ENCODE data around the gene VAV2.
A peak's percentile ranks its signal among the peaks of the same experiment; 100 is the strongest.

VAV2 gene

GRCh38 chr9:133978226-133978898 lies 13.8 kb downstream of the VAV2 start:
- DNase-seq = no peak
- H3K27ac Mint-ChIP-seq = no peak overlapping the region
- H3K4me1 Mint-ChIP-seq (ENCODE audit: low read depth in 2 of 2) = no peaks in the 10 kb centered on the region
- peaks cover 9% of the 10 kb centered on the region for H3K36me3 Mint-ChIP-seq (ENCODE audit: insufficient read depth)
- no peak for ATAC-seq (replicated peaks)
- no peaks in the 10 kb centered on the region for H3K9me3 Mint-ChIP-seq
- no peak overlapping the region for H3K4me3 Mint-ChIP-seq
- H3K27me3 Mint-ChIP-seq = no peaks in the 10 kb centered on the region

DNA sequence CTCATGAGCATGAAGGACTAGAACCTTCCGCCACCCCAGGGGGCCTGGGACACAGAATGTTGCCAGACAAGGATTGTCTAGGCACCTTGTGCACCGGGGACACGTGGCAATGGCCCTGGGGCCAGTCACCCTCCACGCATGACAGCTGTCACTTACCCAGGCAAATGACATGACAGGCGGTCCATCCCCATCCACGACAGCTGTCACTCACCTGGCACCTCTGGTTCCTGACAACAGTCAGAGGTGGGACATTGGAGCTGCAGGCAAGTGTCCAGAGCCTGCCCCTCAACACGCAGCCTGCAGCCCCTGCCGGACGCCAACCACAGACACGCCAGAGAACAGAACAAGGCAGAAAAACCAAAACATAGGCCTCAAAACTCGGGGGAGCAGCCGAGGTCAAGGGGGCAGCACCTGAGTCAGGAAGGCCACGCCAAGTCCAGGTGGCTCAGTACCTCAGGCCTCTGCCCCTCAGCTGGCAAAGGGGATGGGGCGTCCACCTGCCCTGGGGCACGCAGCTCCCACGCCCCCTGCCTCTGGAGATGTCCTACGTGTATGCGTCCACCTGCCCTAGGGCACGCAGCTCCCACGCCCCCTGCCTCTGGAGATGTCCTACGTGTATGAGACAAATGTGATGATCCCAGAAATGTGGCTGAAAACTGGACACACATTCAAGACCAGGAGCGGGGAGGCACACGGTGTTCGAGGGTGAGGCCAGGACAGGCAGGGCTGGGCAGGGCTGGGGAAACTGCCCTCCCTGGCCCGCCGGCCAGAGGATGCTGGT lies 14.5 kb downstream of the VAV2 start:
- H3K36me3 Mint-ChIP-seq (ENCODE audit: insufficient read depth) = peaks cover 9% of the 10 kb centered on the region
- H3K27me3 Mint-ChIP-seq = no peaks in the 10 kb centered on the region
- H3K9me3 Mint-ChIP-seq = no peaks in the 10 kb centered on the region
- no peak for ATAC-seq (replicated peaks)
- H3K4me1 Mint-ChIP-seq (ENCODE audit: low read depth in 2 of 2) = no peaks in the 10 kb centered on the region
- no peak for DNase-seq
- no peak overlapping the region for H3K4me3 Mint-ChIP-seq
- no peak overlapping the region for H3K27ac Mint-ChIP-seq

DNA sequence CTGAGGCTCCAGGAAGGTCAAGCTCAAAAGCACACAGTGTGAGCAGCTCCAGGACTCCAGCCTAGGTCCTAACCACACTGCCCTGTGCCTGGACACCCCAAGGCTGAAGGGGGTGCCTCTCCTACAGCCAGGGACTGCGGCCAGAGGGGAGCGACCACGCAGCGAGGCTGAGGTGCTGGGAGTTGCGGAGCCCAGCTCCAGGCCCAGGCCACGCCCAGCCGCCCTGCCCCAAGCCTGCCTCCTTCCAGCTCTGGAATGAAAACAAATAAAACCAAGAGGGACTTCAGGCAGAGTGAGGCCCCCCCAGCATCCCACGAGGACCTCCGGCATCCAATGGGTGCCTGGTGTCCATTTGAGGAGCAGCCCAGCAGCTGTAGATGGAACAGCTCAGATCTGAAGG lies 15.2 kb downstream of the VAV2 start:
- Mint-ChIP-seq H3K27me3 (no peaks in the 10 kb centered on the region), H3K4me1 (ENCODE audit: low read depth in 2 of 2) (no peaks in the 10 kb centered on the region), H3K27ac (no peak overlapping the region), H3K9me3 (no peaks in the 10 kb centered on the region), H3K36me3 (ENCODE audit: insufficient read depth) (peaks cover 9% of the 10 kb centered on the region), H3K4me3 (no peak overlapping the region)
- ATAC-seq (replicated peaks) (no peak), DNase-seq (no peak)

DNA sequence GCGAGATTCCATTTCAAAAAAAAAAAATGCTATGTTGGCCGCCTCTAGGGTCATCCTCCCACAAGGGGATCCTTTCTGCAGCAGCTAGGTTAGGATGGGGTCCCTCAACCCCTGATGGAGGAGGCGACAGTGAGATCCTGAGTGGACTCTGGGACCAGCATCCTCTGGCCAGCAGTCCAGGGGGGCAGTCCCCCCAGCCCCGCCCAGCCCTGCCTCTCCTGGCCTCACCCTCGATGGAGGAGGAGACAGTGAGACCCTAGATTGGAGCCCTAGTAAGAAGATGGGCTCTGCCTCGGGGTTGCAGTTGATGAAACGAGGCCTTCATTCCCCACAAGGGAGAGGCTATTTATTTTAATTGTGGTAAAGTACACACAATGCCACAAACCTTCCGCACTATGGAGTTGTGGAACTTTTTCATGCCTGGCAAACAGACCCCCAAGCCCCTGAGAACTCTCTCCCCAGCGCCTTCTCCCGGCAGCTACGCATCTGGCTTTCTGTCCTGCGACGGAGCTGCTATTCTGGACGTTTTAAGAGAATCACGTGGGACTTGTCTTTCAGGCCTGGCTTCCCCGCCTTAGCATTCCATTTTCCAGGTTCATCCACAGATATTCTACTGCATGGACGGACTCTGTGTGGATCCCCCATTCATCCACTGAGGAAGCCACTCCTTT lies 15.8 kb downstream of the VAV2 start:
- Mint-ChIP-seq H3K9me3 (no peaks in the 10 kb centered on the region), H3K4me1 (ENCODE audit: low read depth in 2 of 2) (no peaks in the 10 kb centered on the region)

GRCh38 chr9:133975511-133975910 lies 16.6 kb downstream of the VAV2 start:
- H3K9me3 Mint-ChIP-seq = no peaks in the 10 kb centered on the region
- peaks cover 0 to 2% of the 10 kb centered on the region in 2 donors for H3K4me1 Mint-ChIP-seq (ENCODE audit: low read depth in 2 of 2)
- ATAC-seq (replicated peaks) = no peak
- no peaks in the 10 kb centered on the region for H3K27me3 Mint-ChIP-seq
- no peak overlapping the region for H3K27ac Mint-ChIP-seq
- no peak for DNase-seq
- peaks cover 9% of the 10 kb centered on the region for H3K36me3 Mint-ChIP-seq (ENCODE audit: insufficient read depth)
- no peak overlapping the region for H3K4me3 Mint-ChIP-seq

More for the DNA sequence above, 15.8 kb downstream of the VAV2 start:
- ATAC-seq (replicated peaks) = no peak
- Mint-ChIP-seq H3K36me3 (ENCODE audit: insufficient read depth) (peaks cover 9% of the 10 kb centered on the region), H3K27ac (no peak overlapping the region), H3K27me3 (no peaks in the 10 kb centered on the region), H3K4me3 (no peak overlapping the region)
- no peak for DNase-seq

- ATAC-seq (replicated peaks) = no peak
- H3K27ac Mint-ChIP-seq = no peak overlapping the region
- H3K36me3 Mint-ChIP-seq (ENCODE audit: insufficient read depth) = peaks cover 7% of the 10 kb centered on the region
- H3K27me3 Mint-ChIP-seq = no peaks in the 10 kb centered on the region
- H3K4me1 Mint-ChIP-seq (ENCODE audit: low read depth in 2 of 2) = peaks cover 0 to 5% of the 10 kb centered on the region in 2 donors
- no peaks in the 10 kb centered on the region for H3K9me3 Mint-ChIP-seq
- H3K4me3 Mint-ChIP-seq = no peak overlapping the region
- DNase-seq = no peak
Observed at GRCh38 chr9:133974631-133975341, 17.3 kb downstream of the VAV2 start.

DNA sequence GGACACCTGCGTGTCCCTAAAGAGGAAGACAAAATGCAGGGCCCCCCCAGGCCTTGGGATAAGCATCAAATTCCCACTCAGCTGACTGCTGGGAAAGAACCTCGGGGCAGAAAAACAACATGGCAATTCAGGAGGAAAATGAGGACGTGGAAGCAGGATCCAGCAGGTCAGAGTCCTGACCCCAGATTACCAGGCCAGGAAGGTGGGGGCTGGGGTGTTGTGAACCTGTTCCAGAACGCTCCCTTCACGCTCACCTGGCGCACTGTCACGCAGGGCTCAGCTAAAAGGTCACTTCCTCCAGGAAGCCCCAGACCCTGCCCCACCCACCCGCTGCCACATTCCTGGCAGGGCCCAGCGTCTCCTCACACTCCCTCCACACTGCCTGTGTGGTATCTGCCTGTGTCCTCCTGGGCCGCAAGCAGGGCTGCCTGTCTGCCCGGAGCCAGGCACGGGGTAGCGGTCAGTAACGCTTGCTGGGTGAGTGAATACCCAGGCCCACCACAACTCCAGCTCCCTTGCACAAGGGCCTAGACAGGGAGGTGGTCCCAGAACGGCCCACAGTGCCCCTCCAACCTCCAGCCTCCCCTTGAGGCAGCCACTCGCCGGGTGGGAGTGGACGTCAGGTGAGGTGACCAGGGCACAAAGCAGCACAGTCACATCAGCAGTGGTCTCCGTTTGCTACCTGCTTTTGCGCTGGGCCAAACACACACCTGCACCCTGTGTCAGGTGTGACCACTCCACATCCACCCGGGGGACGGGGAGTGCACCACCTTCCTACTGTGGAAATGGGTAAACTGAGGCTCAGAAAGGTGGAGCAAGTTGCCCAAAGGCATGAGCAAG lies 18.1 kb downstream of the VAV2 start:
- DNase-seq (no peak), ATAC-seq (replicated peaks) (no peak)
- Mint-ChIP-seq H3K27me3 (no peaks in the 10 kb centered on the region), H3K36me3 (ENCODE audit: insufficient read depth) (peaks cover 7% of the 10 kb centered on the region), H3K4me3 (no peak overlapping the region), H3K27ac (no peak overlapping the region), H3K9me3 (no peaks in the 10 kb centered on the region), H3K4me1 (ENCODE audit: low read depth in 2 of 2) (peaks cover 0 to 5% of the 10 kb centered on the region in 2 donors)

DNA sequence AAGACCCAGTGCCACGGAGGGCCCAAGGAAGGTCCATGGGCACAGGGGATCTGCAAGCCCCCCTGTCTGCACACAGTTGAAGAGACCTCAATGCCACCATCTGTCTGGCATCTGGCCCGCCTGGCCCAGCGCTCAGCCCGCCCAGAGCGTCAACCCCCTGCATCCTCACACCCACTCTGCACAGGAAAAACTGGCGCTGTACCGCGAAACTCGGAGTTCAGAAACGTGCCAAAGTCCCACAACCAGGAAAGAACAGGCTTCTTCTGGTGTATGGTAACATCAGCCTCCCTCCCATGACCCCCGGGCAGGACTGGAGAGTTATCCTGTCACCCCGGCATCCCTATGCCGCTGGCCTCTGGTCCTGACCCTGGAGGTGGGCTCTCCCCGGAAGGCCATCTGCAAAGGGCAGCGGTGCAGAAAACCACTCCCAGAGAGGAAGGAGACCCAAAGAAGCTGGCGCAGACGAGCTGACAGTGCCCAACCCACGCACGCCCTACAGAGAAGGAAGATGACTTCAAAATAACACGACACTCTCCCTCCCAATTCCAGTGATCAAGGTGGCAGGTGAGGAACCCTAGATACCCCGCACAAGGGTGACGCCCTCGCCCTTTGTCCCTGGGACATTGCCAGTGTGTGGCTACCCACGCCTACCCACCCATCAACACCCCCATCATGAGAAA lies 18.9 kb downstream of the VAV2 start:
- no peaks in the 10 kb centered on the region for H3K27me3 Mint-ChIP-seq
- no peaks in the 10 kb centered on the region for H3K9me3 Mint-ChIP-seq
- no peak overlapping the region for H3K27ac Mint-ChIP-seq
- peaks cover 0 to 5% of the 10 kb centered on the region in 2 donors for H3K4me1 Mint-ChIP-seq (ENCODE audit: low read depth in 2 of 2)
- H3K36me3 Mint-ChIP-seq (ENCODE audit: insufficient read depth) = peaks cover 7% of the 10 kb centered on the region
- no peak for DNase-seq
- no peak overlapping the region for H3K4me3 Mint-ChIP-seq
- no peak for ATAC-seq (replicated peaks)

GRCh38 chr9:133971981-133972941 lies 19.9 kb downstream of the VAV2 start:
- Mint-ChIP-seq H3K27ac (no peak overlapping the region), H3K9me3 (no peaks in the 10 kb centered on the region), H3K36me3 (ENCODE audit: insufficient read depth) (peaks cover 3% of the 10 kb centered on the region), H3K4me3 (no peak overlapping the region), H3K27me3 (no peaks in the 10 kb centered on the region), H3K4me1 (ENCODE audit: low read depth in 2 of 2) (peaks cover 0 to 5% of the 10 kb centered on the region in 2 donors)
- ATAC-seq (replicated peaks) (no peak), DNase-seq (no peak)

GRCh38 chr9:133971121-133971951 lies 20.8 kb downstream of the VAV2 start:
- ATAC-seq (replicated peaks) (no peak), DNase-seq (no peak)
- H3K27ac Mint-ChIP-seq = no peak overlapping the region
- no peaks in the 10 kb centered on the region for H3K36me3 Mint-ChIP-seq (ENCODE audit: insufficient read depth)
- peaks cover 0 to 8% of the 10 kb centered on the region in 2 donors for H3K4me1 Mint-ChIP-seq (ENCODE audit: low read depth in 2 of 2)
- no peaks in the 10 kb centered on the region for H3K27me3 Mint-ChIP-seq
- H3K9me3 Mint-ChIP-seq = no peaks in the 10 kb centered on the region
- H3K4me3 Mint-ChIP-seq = no peak overlapping the region

GRCh38 chr9:133970581-133971058 lies 21.5 kb downstream of the VAV2 start:
- no peak for ATAC-seq (replicated peaks)

More at GRCh38 chr9:133970581-133971058, 21.5 kb downstream of the VAV2 start:
- peaks cover 0 to 8% of the 10 kb centered on the region in 2 donors for H3K4me1 Mint-ChIP-seq (ENCODE audit: low read depth in 2 of 2)
- no peaks in the 10 kb centered on the region for H3K36me3 Mint-ChIP-seq (ENCODE audit: insufficient read depth)
- peak overlapping the region in 1 of 2 donors; percentile 35 for H3K27ac Mint-ChIP-seq
- no peak for DNase-seq
- H3K4me3 Mint-ChIP-seq = no peak overlapping the region
- H3K9me3 Mint-ChIP-seq = no peaks in the 10 kb centered on the region
- no peaks in the 10 kb centered on the region for H3K27me3 Mint-ChIP-seq
